ENCODE measurements around the gene HBG2. TPM values are rescaled to one million over a fixed set of nuclear protein-coding genes. Genes with fewer than 3 reads are reported as not detected.

HBG2 gene
- total RNA-seq, 1 donor from 2014 or later: not detected

DNA sequence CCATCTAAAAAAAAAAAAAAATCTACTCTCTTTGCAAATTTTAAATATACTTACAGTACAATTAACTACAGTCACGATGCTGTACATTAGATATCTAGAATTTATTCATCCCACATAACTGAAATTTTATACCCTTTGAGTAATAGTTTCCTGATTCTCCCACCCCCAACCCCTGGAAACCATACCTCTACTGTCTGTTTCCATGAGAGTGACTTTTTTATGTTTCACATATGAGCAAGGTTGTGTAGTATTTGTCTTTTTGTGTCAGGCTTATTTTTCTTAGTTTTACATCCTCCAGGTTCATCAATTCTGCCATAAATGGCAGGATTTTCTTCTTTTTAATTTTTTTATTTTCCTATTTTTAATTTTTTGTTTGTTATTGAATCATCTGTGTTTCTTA, 30.9 kb downstream of the HBG2 start:
- H3K4me3 ChIP-seq (ENCODE audit: low read depth, low read length): no peak overlapping the region
- no peaks in the 10 kb centered on the region for H3K36me3 ChIP-seq (ENCODE audit: control insufficient read depth, insufficient read depth, low read length)
- DNase-seq (ENCODE audit: low read depth): no peak
- TF ChIP-seq, protein P1, sequence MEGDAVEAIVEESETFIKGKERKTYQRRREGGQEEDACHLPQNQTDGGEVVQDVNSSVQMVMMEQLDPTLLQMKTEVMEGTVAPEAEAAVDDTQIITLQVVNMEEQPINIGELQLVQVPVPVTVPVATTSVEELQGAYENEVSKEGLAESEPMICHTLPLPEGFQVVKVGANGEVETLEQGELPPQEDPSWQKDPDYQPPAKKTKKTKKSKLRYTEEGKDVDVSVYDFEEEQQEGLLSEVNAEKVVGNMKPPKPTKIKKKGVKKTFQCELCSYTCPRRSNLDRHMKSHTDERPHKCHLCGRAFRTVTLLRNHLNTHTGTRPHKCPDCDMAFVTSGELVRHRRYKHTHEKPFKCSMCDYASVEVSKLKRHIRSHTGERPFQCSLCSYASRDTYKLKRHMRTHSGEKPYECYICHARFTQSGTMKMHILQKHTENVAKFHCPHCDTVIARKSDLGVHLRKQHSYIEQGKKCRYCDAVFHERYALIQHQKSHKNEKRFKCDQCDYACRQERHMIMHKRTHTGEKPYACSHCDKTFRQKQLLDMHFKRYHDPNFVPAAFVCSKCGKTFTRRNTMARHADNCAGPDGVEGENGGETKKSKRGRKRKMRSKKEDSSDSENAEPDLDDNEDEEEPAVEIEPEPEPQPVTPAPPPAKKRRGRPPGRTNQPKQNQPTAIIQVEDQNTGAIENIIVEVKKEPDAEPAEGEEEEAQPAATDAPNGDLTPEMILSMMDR (IDR thresholded peaks at IDR 0.05; ENCODE audit: insufficient read depth, low read length, poor library complexity, severe bottlenecking): no peak
- H3K27me3 ChIP-seq (ENCODE audit: control insufficient read depth, insufficient read depth, low read length): no peaks in the 10 kb centered on the region

DNA sequence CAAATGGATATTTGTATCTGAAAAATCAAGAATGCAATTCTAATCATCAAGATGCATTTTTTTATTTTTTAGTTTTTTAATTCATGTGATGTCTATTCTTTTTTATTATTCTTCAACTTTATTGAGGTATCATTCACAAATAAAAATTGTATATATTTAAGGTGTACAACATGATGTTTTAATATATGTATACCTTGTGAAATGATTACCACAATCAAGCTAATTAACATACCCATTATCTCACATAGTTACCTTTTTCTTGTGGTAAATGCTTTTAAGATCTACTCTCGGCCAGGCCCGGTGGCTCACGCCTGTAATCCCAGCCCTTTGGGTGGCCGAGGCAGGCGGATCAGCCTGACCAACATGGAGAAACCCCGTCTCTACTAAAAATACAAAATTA, 31.4 kb downstream of the HBG2 start:
- H3K36me3 ChIP-seq (ENCODE audit: control insufficient read depth, insufficient read depth, low read length): no peaks in the 10 kb centered on the region
- no peaks in the 10 kb centered on the region for H3K27me3 ChIP-seq (ENCODE audit: control insufficient read depth, insufficient read depth, low read length)
- H3K4me3 ChIP-seq (ENCODE audit: low read depth, low read length): no peak overlapping the region
- TF ChIP-seq, protein P1 (IDR thresholded peaks at IDR 0.05; ENCODE audit: insufficient read depth, low read length, poor library complexity, severe bottlenecking): no peak
- no peak for DNase-seq (ENCODE audit: low read depth)

- TF ChIP-seq, protein P1 (IDR thresholded peaks at IDR 0.05; ENCODE audit: insufficient read depth, low read length, poor library complexity, severe bottlenecking): no peak
- Histone ChIP-seq H3K36me3 (ENCODE audit: control insufficient read depth, insufficient read depth, low read length) (no peaks in the 10 kb centered on the region), H3K27me3 (ENCODE audit: control insufficient read depth, insufficient read depth, low read length) (no peaks in the 10 kb centered on the region), H3K4me3 (ENCODE audit: low read depth, low read length) (no peak overlapping the region)
- DNase-seq (ENCODE audit: low read depth): no peak
Measured at GRCh38 chr11:5210376-5210885, 44.1 kb downstream of the HBG2 start.

GRCh38 chr11:5204787-5205186, 49.8 kb downstream of the HBG2 start:
- no peaks in the 10 kb centered on the region for H3K36me3 ChIP-seq (ENCODE audit: control insufficient read depth, insufficient read depth, low read length)
- no peak overlapping the region for H3K4me3 ChIP-seq (ENCODE audit: low read depth, low read length)
- H3K27me3 ChIP-seq (ENCODE audit: control insufficient read depth, insufficient read depth, low read length): no peaks in the 10 kb centered on the region
- TF ChIP-seq, protein P1 (IDR thresholded peaks at IDR 0.05; ENCODE audit: insufficient read depth, low read length, poor library complexity, severe bottlenecking): peak; percentile 56
- DNase-seq (ENCODE audit: low read depth): peak; percentile 39

DNA sequence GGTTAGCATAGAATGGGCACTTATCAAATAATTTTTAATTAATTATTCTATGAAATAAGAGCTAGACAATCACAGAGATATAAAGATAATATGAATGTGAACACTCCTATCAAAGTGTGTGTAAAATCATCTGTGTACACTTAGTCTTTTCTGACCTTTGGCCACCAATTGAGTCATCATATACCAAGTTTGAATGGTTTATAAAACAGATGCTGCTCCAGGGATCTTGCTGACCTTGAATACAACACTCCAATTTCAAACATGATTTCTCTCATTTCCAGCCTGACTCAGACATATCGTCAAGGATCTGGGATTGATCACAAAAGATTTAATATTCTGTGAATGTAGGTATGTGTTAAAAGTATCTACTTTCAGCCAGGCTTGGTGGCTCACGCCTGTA, 51.2 kb downstream of the HBG2 start:
- Histone ChIP-seq H3K4me3 (ENCODE audit: low read depth, low read length) (no peak overlapping the region), H3K27me3 (ENCODE audit: control insufficient read depth, insufficient read depth, low read length) (no peaks in the 10 kb centered on the region), H3K36me3 (ENCODE audit: control insufficient read depth, insufficient read depth, low read length) (no peaks in the 10 kb centered on the region)
- TF ChIP-seq, protein P1 (IDR thresholded peaks at IDR 0.05; ENCODE audit: insufficient read depth, low read length, poor library complexity, severe bottlenecking): no peak
- no peak for DNase-seq (ENCODE audit: low read depth)

Other genes starting within 250 kb of the HBG2 start
- gene OR52J3, start 208.3 kb downstream of the HBG2 start, total RNA-seq: not detected in 2 replicates
- not detected in 2 replicates for gene OR52E2, start 195.2 kb downstream of the HBG2 start, total RNA-seq
- gene OR52E1, start 185.2 kb downstream of the HBG2 start, total RNA-seq: not detected in 2 replicates
- not detected in 2 replicates for gene OR52A5, start 116.4 kb downstream of the HBG2 start, total RNA-seq
- not detected in 2 replicates for gene OR52A1, start 100.0 kb downstream of the HBG2 start, total RNA-seq
- gene OR51V1, start 54.1 kb downstream of the HBG2 start, total RNA-seq: not detected in 2 replicates
- gene HBB, start 27.7 kb downstream of the HBG2 start, total RNA-seq: not detected in 2 replicates
- not detected in 2 replicates for gene HBD, start 20.3 kb downstream of the HBG2 start, total RNA-seq
- not detected in 2 replicates for gene HBG1, start 4.9 kb downstream of the HBG2 start, total RNA-seq
- gene HBE1, start 15.2 kb upstream of the HBG2 start, total RNA-seq: not detected in 2 replicates
- gene OR51B4, start 47.2 kb upstream of the HBG2 start, total RNA-seq: not detected in 2 replicates
- not detected in 2 replicates for gene OR51B2, start 69.5 kb upstream of the HBG2 start, total RNA-seq
- not detected in 2 replicates for gene OR51B5, start 88.7 kb upstream of the HBG2 start, total RNA-seq
- not detected in 2 replicates for gene OR51B6, start 96.7 kb upstream of the HBG2 start, total RNA-seq
- not detected in 2 replicates for gene OR51M1, start 129.0 kb upstream of the HBG2 start, total RNA-seq
- gene OR51Q1, start 167.3 kb upstream of the HBG2 start, total RNA-seq: not detected in 2 replicates
- gene OR51I1, start 186.7 kb upstream of the HBG2 start, total RNA-seq: not detected in 2 replicates
- gene OR51I2, start 194.5 kb upstream of the HBG2 start, total RNA-seq: not detected in 2 replicates
- gene OR52D1, start 233.9 kb upstream of the HBG2 start, total RNA-seq: not detected in 2 replicates